Body of pancreas (tissue), 4 donors: ENCODE measurements around the gene NTMT2.

Experiments used
- POLR2A ChIP-seq, 3 donors: fragments of 450-650 bp; IDR thresholded peaks; one replicate each; pipeline ENCODE4 v1.6.1; 2016; ENCODE audit warnings: antibody characterized with exemption in 3 of 3, mild to moderate bottlenecking in 2 of 3
- TF ChIP-seq, protein P1 (sequence below), 7 experiments: fragments of 450-650 bp in 4 of 7; fragments of 200-600 bp in 3 of 7; sonication (generic) in 3 of 7; IDR thresholded peaks; one replicate each; pipeline ENCODE4 v1.5.1; 2016 to 2019; ENCODE audit warnings: antibody characterized with exemption in 7 of 7

DNA sequence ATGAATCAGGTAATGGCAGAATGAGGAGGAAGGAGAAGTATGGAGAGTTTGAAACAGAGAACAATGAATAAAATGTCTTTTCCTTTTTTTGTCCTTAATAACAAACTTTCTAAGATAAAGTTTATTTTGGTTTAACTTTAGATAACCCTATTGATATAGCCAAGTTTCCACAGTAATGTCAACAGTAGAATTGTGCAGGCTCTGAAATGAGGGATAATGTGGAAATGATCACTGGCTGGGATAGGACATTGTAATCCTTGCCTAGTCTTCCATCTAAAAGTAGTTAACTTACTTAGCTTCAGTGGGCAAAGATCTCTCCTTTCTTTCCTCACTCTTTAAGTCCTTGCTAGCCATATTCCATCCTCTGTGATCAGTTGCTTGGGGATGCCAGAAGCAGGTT lies 52.8 kb downstream of the NTMT2 start:
- TF ChIP-seq, protein P1, sequence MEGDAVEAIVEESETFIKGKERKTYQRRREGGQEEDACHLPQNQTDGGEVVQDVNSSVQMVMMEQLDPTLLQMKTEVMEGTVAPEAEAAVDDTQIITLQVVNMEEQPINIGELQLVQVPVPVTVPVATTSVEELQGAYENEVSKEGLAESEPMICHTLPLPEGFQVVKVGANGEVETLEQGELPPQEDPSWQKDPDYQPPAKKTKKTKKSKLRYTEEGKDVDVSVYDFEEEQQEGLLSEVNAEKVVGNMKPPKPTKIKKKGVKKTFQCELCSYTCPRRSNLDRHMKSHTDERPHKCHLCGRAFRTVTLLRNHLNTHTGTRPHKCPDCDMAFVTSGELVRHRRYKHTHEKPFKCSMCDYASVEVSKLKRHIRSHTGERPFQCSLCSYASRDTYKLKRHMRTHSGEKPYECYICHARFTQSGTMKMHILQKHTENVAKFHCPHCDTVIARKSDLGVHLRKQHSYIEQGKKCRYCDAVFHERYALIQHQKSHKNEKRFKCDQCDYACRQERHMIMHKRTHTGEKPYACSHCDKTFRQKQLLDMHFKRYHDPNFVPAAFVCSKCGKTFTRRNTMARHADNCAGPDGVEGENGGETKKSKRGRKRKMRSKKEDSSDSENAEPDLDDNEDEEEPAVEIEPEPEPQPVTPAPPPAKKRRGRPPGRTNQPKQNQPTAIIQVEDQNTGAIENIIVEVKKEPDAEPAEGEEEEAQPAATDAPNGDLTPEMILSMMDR (IDR thresholded peaks at IDR 0.05), result no peak
- no peak for TF ChIP-seq POLR2A (IDR thresholded peaks at IDR 0.05)
